Parathyroid adenoma (tissue), 2 donors: ENCODE data around the gene TRAM2.

Source experiments
- H2AFZ ChIP-seq: fragments of 300-600 bp; sonication (generic); one replicate; pipeline ENCODE4 v1.7.0; 2017; ENCODE audit warnings: antibody characterized with exemption, mild to moderate bottlenecking
- H3K27ac ChIP-seq: fragments of 300-600 bp; sonication (generic); one replicate; pipeline ENCODE4 v1.7.0; 2017
- H3K27me3 ChIP-seq: fragments of 300-600 bp; sonication (generic); one replicate; pipeline ENCODE4 v1.7.0; 2017; ENCODE audit warnings: low read length; ENCODE audit not compliant: control insufficient read depth, insufficient read depth
- H3K36me3 ChIP-seq: fragments of 300-600 bp; sonication (generic); one replicate; pipeline ENCODE4 v1.7.0; 2017; ENCODE audit warnings: low read length; ENCODE audit not compliant: control insufficient read depth, insufficient read depth
- H3K4me1 ChIP-seq: fragments of 300-600 bp; sonication (generic); one replicate; pipeline ENCODE4 v1.7.0; 2017; ENCODE audit warnings: control low read depth
- H3K4me2 ChIP-seq: fragments of 300-600 bp; sonication (generic); one replicate; pipeline ENCODE4 v1.7.0; 2017; ENCODE audit warnings: low read length
- H3K4me3 ChIP-seq: fragments of 300-600 bp; sonication (generic); one replicate; pipeline ENCODE4 v1.7.0; 2017; ENCODE audit warnings: low read depth, low read length
- H3K79me2 ChIP-seq: fragments of 300-600 bp; sonication (generic); one replicate; pipeline ENCODE4 v1.7.0; 2017; ENCODE audit warnings: control low read depth
- H3K9ac ChIP-seq: fragments of 300-600 bp; sonication (generic); one replicate; pipeline ENCODE4 v1.7.0; 2017; ENCODE audit warnings: mild to moderate bottlenecking
- H3K9me3 ChIP-seq: fragments of 300-600 bp; sonication (generic); one replicate; pipeline ENCODE4 v1.7.0; 2017; ENCODE audit warnings: low read length; ENCODE audit not compliant: control insufficient read depth
- CTCF ChIP-seq: fragments of 300-600 bp; sonication (generic); IDR thresholded peaks from one replicate; pipeline ENCODE4 v1.7.0; 2017; ENCODE audit warnings: antibody characterized with exemption, mild to moderate bottlenecking
- donor health status: primary hyperparathyroidism.

TRAM2 gene

GRCh38 chr6:52620055-52620905 is 43.4 kb upstream of the TRAM2 start:
- H3K4me1 ChIP-seq: no peaks in the 10 kb centered on the region
- TF ChIP-seq CTCF: no peak

GRCh38 chr6:52617087-52617486 is 40.2 kb upstream of the TRAM2 start:
- Histone ChIP-seq H3K9me3 (no peaks in the 10 kb centered on the region), H3K27ac (no peak overlapping the region), H3K36me3 (no peaks in the 10 kb centered on the region), H3K79me2 (no peaks in the 10 kb centered on the region), H3K4me2 (no peak overlapping the region), H3K9ac (no peak overlapping the region), H3K4me3 (no peak overlapping the region), H3K4me1 (no peaks in the 10 kb centered on the region), H3K27me3 (no peaks in the 10 kb centered on the region), H2AFZ (no peak overlapping the region)
- TF ChIP-seq CTCF: no peak

More at GRCh38 chr6:52620055-52620905, 43.4 kb upstream of the TRAM2 start:
- no peak overlapping the region for H3K4me3 ChIP-seq
- no peak overlapping the region for H3K27ac ChIP-seq
- no peaks in the 10 kb centered on the region for H3K79me2 ChIP-seq
- H3K9ac ChIP-seq: no peak overlapping the region
- no peaks in the 10 kb centered on the region for H3K27me3 ChIP-seq
- H3K9me3 ChIP-seq: no peaks in the 10 kb centered on the region
- H3K4me2 ChIP-seq: no peak overlapping the region
- H3K36me3 ChIP-seq: no peaks in the 10 kb centered on the region
- H2AFZ ChIP-seq: no peak overlapping the region

- Histone ChIP-seq H3K4me3 (no peak overlapping the region), H3K9ac (no peak overlapping the region), H3K27me3 (no peaks in the 10 kb centered on the region), H3K36me3 (no peaks in the 10 kb centered on the region), H3K79me2 (no peaks in the 10 kb centered on the region), H3K27ac (no peak overlapping the region), H3K9me3 (no peaks in the 10 kb centered on the region), H3K4me1 (no peaks in the 10 kb centered on the region), H2AFZ (no peak overlapping the region), H3K4me2 (no peak overlapping the region)
- no peak for TF ChIP-seq CTCF
Observed at GRCh38 chr6:52616059-52616690, 39.3 kb upstream of the TRAM2 start.

- H3K4me1 ChIP-seq: no peaks in the 10 kb centered on the region
- no peak overlapping the region for H3K4me3 ChIP-seq
- no peak overlapping the region for H3K27ac ChIP-seq
- no peaks in the 10 kb centered on the region for H3K27me3 ChIP-seq
- H3K36me3 ChIP-seq: no peaks in the 10 kb centered on the region
- H3K9ac ChIP-seq: no peak overlapping the region
- H2AFZ ChIP-seq: no peak overlapping the region
- no peaks in the 10 kb centered on the region for H3K9me3 ChIP-seq
- no peak overlapping the region for H3K4me2 ChIP-seq
- H3K79me2 ChIP-seq: no peaks in the 10 kb centered on the region
- no peak for TF ChIP-seq CTCF
Observed at GRCh38 chr6:52612336-52613054, 35.6 kb upstream of the TRAM2 start.
